ENCODE data around the gene ETV3.

DNA sequence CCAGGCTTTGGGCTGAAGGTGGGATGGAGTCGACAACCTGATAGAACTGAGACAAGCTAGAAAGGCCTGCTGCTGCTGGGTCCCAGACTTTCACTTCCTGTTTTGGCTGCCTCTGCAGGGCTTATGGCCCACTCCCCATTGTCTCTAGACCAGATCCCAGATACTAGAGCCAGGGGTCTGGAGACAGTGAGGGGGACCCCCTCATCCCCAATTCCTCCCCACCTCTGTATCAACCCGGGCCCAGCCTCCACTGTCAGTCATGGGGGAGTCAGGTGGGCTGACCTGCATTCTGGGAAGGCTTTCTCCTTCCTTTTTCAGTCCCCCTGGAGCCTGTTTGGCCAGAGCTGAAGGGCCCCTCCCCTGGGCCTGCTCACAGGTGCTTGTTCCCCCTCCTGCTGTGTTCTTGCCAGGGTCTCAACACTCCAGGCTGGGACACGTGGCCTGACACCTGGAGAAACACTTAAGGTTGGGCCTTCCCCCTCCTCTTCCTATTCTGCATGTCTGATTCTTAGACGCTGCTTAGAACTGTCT lies 20.6 kb downstream of the ETV3 start:
- TF ChIP-seq POLR2AphosphoS5 (IDR thresholded peaks at IDR 0.05) (no peak), POLR2A (IDR thresholded peaks at IDR 0.05) (no peak)
- TF ChIP-seq, protein P1, sequence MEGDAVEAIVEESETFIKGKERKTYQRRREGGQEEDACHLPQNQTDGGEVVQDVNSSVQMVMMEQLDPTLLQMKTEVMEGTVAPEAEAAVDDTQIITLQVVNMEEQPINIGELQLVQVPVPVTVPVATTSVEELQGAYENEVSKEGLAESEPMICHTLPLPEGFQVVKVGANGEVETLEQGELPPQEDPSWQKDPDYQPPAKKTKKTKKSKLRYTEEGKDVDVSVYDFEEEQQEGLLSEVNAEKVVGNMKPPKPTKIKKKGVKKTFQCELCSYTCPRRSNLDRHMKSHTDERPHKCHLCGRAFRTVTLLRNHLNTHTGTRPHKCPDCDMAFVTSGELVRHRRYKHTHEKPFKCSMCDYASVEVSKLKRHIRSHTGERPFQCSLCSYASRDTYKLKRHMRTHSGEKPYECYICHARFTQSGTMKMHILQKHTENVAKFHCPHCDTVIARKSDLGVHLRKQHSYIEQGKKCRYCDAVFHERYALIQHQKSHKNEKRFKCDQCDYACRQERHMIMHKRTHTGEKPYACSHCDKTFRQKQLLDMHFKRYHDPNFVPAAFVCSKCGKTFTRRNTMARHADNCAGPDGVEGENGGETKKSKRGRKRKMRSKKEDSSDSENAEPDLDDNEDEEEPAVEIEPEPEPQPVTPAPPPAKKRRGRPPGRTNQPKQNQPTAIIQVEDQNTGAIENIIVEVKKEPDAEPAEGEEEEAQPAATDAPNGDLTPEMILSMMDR (IDR thresholded peaks at IDR 0.05): no peak
